Measurements from ENCODE around the gene CACNA1C.

DNA sequence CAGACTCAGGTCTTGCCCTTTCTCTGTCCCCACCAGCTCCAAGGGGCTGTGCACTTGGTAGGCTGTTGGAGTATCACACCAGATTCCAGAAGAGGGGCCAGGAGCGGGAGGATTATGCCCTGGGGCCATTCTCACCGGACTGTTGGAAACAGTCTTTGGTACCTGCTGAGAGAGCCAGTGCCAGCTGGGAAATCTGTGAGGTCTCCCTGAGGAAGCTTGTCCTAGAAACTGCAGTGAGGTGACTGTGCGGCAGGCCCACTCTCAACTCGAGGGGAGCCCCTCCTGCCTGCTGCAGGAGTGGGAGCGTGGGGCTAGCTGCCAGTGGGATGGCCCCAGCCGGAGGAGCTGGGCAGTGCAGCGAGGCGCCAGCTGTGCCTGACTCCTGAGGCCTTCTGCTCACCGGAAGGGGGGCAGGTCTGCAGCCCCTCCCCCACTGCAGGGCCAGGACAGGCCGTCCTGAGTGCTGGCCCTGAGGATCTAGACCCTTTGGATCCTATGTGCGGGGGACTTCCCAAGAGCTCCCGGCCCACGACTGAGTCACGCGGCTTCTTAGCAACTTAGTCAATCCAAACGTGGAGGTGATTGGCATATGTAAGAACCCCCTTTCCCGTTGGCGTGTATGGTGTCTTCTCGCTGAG, 295.2 kb downstream of the CACNA1C start:
- TF ChIP-seq, protein P1, sequence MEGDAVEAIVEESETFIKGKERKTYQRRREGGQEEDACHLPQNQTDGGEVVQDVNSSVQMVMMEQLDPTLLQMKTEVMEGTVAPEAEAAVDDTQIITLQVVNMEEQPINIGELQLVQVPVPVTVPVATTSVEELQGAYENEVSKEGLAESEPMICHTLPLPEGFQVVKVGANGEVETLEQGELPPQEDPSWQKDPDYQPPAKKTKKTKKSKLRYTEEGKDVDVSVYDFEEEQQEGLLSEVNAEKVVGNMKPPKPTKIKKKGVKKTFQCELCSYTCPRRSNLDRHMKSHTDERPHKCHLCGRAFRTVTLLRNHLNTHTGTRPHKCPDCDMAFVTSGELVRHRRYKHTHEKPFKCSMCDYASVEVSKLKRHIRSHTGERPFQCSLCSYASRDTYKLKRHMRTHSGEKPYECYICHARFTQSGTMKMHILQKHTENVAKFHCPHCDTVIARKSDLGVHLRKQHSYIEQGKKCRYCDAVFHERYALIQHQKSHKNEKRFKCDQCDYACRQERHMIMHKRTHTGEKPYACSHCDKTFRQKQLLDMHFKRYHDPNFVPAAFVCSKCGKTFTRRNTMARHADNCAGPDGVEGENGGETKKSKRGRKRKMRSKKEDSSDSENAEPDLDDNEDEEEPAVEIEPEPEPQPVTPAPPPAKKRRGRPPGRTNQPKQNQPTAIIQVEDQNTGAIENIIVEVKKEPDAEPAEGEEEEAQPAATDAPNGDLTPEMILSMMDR (IDR thresholded peaks at IDR 0.05) = no peak
- TF ChIP-seq POLR2AphosphoS5 (IDR thresholded peaks at IDR 0.05; ENCODE audit: low read depth, low read length) (no peak), GABPA (IDR thresholded peaks at IDR 0.05; ENCODE audit: low read depth) (no peak), EP300 (IDR thresholded peaks at IDR 0.05; ENCODE audit: borderline replicate concordance in 1 of 2, low read depth in 1 of 2, low read length in 1 of 2) (no peak), YY1 (IDR thresholded peaks at IDR 0.05; ENCODE audit: low read depth) (no peak), RCOR1 (IDR thresholded peaks at IDR 0.05; ENCODE audit: low read length) (no peak), TAF1 (IDR thresholded peaks at IDR 0.05; ENCODE audit: borderline replicate concordance, low read depth, low read length) (no peak)
- TF ChIP-seq, protein P2, sequence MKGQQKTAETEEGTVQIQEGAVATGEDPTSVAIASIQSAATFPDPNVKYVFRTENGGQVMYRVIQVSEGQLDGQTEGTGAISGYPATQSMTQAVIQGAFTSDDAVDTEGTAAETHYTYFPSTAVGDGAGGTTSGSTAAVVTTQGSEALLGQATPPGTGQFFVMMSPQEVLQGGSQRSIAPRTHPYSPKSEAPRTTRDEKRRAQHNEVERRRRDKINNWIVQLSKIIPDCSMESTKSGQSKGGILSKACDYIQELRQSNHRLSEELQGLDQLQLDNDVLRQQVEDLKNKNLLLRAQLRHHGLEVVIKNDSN (IDR thresholded peaks at IDR 0.05; ENCODE audit: borderline replicate concordance, low read depth) = no peak
